Germinal center (tissue), 1 donor: ENCODE results near the gene CD7.

ENCODE experiments used
- DNase-seq: peaks from one replicate; pipeline ENCODE4 v3.0.0; 2012; ENCODE audit warnings: mixed read lengths, low spot score

Gene CD7

DNA sequence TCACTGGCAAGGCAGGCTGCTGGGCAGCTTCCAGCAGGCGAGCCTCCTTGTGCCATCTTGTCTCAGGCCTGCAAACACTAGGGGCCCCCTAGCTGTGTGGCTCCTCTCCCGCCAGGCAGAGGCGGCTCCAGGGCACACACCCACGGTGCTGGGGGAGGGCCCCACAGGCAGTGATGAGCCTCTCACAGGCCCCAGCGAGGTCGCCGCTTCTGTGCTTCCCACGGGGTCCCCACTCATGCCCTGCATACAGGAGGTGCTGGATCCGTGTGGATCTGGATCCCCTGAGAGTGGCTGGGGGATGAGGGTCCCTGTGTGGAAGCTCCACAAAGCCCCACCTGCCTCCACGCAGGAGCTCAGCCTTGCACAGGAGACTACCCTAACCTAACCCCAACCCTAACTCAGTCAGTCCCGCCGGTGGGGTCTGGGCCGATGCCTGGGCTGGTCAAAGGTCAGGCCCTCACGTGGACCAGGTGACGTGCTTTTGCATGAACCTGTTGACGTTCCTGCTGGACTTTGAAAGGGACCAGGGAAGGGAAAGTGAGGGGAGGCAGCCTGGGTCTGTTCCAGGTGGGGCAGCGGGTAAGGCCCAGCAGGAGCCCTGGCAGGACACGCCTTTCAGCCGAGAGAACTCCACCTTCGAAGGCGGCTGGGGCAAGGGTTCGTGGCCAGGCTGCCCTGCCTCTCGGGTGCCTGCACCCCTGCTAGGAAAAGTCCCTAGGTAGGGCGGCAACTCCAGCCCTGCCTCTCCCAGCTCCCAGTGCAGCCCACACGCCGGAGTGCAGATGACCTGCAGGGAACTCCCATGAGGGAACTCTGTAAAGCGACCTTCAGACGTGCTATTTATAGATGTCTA lies 11.0 kb upstream of the CD7 start:
- DNase-seq: no peak

DNA sequence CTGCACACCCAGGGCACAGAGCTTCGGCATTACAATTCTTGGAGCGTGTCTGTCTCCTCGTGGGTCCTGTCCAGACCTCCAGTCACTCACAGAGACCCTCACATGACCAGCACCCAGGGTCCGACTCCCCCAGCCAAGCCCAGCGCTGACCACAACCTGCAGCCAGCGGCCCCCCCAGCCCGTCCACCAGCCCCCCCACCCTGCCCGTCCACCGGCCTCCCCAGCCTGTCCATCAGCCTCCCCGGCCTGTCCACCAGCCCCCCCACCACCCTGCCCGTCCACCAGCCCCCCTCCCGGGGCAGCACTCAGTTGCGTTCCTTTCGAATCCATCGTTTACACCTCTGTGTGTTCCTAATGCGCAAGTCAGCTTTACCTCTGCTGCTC lies 10.3 kb upstream of the CD7 start:
- DNase-seq: no peak

DNA sequence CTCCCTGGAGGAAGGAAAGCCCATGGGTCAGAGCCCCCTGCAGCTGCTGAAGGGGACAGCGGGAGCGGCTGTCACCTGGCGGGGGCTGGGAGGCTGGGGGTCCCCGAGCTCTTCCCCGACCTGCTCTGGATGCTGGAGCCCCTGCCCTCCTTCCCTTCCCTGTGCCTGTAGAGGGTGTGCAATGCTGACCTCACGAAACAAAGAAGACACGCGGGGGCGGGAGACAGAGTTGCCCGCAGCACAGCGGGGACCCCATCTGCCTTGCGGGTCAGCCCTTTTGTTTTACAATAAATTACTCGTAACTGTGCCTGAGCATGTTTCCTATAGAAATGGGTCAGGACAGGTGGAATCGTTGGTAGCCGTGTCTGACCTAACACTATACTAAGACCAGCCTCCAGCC lies 9.9 kb upstream of the CD7 start:
- no peak for DNase-seq

DNA sequence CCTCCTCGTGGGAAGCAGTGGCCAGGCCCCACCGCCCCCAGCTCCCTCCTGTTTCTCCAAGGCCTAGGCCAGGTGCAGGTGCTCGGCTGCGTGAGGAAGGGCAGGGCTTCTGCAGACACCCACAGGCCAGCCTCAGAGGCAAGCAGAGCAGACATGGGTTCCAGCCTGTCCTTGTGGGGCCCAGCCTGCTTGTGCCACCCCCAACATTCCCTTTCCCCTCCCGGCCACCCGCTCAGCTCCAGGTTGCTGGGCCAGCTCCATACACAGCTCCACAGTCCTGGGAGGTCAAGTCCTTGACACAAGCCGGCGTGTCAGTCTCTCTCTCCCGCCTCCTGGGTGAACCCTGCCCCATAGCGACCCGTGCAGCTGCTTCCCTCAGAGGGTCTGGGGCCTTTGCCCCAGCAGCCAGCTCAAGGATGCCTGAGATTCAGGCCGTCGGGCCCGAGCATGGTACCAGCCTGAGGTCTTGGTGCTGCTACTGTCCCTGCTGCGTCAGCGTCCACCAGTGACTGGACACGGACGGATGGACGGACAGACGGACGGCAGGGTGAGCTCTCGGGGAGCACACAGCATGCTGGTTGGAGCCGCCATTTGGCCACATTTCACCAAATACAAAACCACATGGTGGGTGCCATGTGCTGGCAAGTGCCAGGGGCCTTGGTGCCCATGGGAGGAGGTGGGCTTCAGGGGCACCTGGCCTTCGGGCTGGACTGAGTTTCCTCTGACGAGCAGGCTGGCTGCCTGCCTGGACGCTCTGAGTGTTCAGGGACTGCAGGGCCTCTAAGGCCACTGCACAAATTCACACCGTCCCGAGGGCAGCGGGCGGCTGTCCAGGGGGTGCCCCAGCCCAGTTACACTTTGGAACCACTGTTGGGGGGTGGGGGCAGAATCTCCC lies 8.1 kb upstream of the CD7 start:
- no peak for DNase-seq

DNA sequence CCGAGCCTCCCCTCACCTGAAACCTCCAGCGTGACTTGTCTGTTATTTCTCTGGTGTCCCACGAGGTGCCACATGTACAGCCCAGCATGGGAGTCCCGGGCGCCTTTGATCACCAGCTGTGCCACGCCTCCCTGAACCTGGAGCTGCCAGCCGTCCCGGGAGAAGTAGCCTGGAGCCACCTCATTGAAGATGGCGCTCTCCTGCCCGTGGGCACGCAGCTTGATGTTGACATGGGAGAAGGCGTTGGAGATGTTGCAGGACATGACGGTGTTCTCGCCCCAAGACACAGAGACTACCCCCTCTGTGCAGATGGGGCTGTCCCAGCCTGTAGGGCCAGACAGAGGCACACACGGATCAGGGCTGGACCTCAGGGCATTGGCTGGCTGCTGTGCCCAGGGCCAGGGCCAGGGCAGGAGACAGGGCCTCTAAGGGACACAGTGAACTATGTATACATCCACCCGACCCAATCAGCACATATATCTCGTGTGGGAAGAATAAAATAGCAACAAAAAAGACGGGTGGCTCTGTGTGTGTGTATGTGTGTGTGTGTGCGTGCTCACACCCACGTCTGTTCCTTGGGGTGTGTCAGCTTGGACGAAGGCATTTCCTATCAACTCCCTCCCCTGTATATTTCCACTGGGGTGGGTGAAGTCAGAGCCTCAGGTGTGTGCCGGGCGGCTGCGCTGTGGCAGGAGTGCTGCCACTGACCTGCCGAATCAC lies 7.3 kb upstream of the CD7 start:
- DNase-seq: no peak

DNA sequence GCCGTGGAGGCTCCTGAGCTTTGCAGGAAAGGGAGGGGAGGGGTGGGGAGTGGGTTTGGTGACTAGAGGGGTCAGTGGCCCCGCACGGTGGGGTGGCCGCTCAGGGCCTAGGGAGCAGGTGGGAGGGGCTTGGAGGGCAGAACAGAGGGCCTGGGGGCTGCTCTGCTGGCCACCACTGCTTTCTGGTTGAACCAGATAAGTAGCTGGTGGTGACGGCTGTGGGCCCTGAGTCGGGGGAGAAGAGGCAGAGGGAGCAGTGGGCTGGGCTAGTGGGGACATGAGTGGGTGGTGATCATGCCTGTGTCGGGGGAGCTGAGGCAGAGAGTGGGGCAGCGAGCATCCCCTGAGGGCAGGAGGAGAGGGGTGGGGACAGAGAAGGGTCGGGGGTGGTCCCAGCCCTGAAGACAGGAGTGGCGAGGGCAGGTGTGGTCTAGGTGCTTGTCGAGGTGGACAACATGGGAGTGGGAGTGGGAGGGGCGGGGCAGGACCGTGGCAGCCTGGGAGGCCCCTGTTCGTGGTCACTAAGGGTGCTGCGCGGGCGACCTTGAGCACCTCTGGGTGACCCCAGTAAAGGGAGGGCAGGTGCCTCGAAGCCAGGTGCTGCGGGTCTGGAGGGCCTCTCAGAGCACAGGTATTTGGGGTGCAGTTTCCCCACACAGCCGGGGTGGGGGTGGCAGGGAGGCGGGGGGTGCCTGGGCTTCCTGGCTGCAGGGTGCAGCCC lies 6.3 kb upstream of the CD7 start:
- no peak for DNase-seq

DNA sequence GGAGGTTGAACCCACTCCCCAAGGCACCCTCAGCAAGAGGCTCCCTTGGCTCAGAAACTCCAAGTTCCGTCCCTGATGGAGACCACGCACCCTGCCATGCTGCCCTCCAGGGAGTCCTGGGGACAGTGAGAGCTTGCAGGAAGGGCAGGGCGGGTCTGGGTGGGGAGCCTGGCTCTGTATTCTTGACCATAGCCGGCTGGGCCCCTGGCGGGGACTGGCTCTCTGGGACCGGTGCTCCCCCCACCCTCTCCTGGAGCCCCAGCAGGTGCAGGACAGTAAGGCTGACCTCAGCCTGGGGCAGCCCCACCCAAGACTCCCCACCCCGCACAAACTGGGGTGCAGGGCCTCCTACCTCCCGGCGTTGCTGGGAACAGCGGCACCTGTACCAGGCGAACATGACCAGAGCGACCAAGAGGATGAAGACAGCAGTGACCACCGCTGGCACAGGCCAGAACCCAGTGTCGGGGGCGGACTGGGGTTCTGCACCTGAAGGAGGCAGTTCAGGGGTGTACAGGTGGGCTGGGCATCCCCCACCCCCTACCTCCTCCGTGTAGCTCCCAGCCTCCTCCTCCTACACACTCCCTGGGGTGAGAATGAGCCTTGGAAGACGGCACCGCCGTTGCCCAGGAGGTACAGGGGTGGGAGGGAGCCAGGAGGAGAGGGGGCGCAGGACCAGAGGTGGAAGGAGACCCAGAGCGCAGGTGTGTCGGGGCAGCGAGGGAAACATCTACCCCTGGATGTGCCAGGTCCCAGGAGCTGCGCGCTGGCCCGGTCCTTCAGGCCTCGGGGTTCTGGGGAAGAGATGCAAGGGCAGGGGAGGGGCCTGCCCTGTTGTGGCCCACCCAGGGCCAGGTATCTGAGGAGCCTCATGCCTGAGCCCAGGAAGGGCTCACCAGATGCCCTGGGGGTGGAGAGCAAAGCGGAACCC lies 5.4 kb upstream of the CD7 start:
- DNase-seq: no peak

DNA sequence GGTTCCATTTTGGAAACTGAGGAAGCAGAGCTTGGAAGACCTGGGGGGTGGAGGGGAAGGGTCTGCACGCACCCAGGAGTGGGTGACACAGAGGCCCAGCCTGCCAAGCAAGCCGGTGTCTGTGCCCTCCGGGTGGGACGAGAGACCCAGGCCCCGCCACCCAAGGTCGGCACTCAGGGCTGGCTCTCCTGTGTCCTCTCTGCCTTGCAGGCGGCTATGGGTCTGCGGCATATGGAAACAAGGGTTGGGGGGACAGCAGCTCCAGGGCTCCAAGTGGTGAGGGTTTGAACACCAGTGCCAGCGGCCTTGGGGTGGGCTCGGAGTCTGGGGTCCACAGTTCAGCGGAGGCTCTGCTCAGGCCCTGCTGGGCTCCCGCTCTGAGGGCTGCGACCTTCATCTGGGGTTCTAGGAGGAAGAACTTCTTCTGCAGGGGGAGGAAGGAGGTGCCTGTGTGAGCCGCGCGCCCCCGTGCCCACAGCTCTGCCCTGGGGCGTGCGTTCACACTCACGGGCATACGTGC lies 4.6 kb upstream of the CD7 start:
- DNase-seq: no peak

DNA sequence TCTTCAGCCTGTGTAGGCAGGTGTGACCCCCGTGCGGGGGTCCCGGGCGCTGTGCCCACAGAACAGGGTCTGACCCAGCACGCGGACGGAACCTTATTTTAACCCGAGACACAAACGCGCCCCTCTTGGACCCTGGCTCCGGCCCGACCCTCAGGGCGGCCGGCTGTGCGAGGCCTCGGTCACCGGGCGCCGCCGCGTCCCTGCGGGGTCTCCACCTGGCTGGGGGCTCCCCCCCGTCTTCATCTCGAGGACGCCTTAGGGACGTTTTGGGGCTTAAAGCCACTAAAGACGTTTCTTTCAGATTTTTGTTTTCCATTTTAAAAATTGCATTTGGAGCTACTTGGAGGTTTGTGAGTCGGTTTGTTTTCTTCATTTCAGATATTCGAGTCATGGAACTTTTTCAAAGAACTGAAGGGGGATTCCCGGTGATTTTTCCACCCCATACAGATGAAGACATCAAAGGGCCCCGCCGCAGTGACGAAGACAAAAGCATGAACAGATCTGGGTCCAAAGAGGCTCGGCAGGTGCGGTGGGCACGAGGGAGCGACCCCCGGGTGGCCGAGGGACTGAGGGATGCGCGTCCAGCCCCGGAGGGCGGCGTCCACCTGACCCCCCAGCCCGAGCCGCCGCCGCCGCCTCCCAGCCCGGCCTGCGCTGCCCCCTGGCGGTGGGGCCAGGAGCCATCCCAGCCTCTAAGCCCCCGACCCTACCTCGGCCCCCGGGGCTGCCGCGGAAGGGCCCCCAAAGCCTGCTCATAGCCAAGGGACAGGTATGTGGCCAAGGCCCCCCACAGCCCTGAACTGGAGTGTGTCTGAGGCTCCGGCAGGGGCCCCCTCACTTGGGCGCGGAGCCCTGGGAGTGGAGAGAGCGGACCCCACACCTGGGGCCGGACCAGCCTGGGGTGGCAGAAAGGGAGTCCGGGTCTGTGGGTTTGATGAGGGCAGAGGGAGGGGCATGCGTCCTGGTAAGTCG lies 3.8 kb upstream of the CD7 start:
- peak; percentile 69 for DNase-seq

DNA sequence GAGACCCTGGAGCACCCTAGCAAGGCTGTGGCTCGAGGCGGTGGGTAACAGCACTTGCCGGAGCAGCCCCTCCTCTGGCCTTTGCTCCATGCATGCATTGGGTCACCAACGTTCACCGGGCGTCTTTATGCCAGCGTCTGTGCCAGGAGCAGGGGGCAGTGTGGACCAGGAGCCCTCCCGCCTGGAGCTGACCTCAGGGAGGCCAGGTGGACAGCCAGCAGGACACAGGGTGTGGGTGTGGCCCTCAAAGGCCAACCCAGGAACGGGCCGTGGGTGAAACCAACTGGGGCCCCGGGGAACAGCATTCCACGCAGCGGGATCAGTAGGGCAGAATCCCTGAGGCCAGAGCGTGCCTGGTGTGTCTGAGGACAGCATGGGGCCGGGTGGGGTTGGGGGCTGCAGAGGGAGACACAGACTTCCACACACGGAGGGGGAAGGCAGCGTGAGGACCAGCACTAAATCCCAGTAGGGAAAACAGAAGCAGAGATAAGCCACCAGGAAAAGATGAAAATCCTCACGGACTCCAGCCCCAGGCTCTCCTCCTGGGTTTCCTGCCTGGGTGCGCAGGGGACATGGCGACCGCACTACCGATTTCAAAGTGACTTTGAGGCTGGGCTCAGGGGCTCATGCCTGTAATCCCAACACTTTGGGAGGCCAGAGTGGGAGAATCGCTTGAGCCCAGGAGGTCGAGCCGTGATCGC lies 2.9 kb upstream of the CD7 start:
- no peak for DNase-seq

DNA sequence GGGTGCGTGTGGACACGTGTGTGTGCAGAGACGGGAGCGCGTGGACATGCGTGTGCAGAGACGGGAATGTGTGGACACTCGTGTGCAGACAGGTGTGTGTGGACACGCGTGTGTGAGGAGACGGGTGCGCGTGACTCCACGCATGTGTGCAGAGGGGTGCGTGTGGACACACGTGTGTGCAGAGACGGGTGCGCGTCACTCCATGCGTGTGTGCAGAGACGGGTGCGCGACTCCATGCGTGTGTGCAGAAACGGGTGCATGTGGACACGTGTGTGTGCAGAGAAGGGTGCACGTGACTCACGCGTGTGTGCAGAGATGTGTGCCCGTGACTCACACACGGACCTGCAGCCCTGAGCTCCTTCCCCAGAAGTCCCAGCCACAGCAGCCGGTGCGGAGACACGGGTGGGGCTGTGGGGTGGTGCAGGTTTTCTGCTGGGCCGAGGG lies 2.2 kb upstream of the CD7 start:
- no peak for DNase-seq

DNA sequence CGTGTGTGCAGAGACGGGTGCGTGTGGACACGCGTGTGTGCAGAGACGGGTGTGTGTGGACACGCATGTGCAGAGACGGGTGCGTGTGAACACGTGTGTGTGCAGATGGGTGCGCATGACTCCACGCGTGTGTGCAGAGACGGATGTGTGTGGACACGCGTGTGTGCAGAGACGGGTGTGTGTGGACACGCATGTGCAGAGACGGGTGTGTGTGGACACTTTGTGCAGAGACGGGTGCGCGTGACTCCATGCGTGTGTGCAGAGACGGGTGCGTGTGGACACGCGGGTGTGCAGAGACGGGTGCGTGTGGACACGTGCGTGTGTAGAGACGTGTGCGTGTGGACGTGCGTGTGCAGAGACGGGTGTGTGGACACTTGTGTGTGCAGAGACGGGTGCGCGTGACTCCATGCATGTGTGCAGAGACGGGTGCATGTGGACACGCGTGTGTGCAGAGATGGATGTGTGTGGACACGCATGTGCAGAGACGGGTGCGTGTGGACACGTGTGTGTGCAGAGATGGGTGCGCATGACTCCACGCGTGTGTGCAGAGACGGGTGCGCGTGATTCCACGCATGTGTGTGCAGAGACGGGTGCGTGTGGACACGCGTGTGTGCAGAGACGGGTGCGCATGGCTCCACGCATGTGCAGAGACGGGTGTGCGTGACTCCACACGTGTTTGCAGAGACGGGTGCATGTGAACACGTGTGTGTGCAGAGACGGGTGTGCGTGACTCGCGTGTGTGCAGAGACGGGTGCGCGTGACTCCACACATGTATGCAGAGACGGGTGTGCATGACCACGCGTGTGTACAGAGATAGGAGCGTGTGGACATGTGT lies 1.6 kb upstream of the CD7 start:
- DNase-seq: no peak

DNA sequence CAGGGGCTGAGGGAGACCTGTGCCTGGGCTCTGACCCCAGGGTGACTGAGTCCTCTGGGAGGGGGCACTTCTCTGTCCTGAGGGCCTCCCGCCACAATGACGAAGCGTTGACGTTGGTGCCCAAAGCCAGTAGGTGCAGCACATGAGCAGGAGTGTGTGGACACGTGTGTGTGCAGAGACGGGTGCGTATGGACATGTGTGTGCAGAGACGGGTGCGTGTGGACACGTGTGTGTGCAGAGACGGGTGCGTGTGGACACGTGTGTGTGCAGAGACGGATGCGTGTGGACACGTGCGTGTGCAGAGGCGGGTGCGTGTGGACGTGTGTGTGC lies 726 bp upstream of the CD7 start:
- no peak for DNase-seq

DNA sequence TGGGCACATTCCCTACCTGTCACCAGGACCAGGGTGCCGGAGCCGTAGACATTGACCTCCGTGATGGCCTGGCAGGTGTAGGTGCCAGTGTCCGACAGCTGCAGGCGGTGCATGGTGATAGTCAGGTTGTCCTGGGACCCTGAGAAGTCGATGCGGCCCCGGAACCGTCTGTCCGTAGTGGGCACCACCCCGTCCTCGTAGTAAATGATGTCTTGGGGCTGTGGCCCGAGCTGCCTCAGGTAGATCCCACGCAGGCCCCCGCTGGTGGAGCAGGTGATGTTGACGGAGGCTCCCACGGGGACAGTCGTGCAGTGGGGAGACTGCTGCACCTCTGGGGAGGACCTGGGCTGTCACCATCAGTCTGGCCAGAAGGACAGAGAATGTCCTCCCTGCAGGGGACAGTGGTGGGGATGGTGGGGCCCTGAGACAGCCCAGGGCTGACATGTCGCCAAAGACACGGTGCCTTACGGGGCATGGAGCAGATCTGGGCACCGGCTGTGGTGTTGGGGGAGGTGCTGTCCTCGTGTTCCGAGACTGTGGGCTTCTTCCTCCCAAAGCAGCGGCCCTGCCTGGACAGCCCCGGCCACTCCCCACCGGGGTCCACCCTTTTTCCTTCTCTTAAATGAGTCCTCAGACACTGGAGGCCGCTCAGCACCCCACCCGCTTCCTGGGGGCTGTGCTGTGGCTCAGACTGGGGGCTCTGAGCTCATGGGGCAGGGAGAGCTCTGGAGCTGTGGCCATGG lies 586 bp downstream of the CD7 start:
- no peak for DNase-seq

DNA sequence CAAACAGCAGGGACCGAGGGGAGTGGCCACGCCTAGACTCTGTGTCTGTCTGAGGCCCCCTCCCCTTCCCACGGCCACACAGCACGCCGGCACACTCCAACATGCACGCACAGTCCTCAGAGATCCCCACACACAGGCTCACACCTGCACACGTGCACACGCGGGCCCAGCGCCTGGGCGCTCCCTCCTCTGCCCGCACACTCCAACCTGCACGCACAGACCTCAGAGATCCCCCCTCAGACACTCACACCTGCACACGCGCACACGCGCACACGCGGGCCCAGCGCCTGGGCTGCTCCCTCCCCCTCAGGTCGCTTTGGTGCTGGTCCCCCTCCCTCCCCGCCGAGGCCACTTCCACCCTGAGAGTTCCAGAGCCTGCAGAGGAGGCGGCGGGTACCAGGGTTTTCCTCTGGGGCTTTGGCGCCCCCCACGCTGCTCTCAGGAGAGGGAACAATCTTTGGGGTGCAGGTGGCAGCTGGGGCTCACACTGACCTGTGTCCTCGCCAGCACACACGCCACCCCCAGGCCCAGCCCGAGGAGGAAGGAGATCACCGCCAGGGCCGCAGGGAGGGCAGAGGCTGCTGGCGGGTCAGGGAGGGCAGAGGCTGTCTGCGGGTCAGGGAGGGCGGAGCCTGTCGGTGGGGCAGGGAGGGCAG lies 1.6 kb downstream of the CD7 start:
- DNase-seq: no peak

DNA sequence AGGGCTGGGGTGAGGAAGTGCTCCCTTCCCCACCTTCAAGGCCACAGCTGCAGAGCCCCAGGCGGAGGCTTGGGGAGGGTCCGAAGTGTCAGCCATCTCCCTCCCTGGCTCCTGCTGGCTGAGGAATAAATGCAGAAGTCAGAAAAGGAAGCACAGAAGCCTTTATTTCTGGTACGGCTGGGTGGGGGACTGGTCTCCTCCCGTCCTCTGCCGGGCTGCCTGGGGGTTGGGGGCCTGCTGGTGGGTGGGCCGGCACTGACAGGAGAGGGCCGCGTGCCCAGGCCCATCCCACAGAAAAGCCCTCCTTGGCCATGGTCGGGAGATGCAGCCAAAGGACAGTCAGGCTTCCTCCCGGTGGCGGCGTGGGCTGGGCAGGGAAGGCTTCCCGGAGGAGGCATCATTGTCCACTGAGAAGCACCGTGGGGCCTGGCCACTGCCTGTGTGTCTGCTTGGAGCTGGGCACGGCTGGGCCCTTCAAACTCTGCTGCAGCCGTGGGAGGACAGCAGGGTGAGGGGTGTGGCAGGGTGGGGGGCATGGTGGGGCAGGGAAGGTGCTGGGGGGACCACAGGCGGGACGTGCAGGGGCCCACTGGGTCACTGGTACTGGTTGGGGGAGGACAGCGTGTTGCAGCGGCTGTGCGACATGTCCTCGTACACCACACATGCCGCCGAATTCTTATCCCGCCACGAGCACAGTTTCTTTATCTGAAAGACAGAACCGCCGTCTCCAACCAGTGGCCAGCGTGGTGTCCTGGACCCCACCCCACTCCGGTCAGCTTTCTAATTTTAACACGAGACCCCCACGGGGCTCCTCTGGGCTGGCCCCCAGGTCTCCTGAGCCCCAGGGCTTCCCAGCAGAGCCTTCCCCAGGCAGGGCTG lies 2.4 kb downstream of the CD7 start:
- DNase-seq: no peak
